Neural cell (in vitro differentiated cells): Measurements from ENCODE around the gene TUBA8. TPM values are rescaled to one million over a fixed set of nuclear protein-coding genes. Genes with fewer than 3 reads are reported as not detected.

ENCODE experiments used
- H2AFZ ChIP-seq: fragments of 200-600, 300-800 bp; sonication (generic), shearing (Covaris generic); 2 replicates; pipeline ENCODE4 v1.6.0; 2014; ENCODE audit warnings: low read depth, mild to moderate bottlenecking, antibody characterized with exemption, low read length, moderate library complexity
- H3F3A ChIP-seq: fragments of 200-600 bp; shearing (Covaris generic); 2 replicates; pipeline ENCODE4 v1.6.1; 2016; ENCODE audit warnings: mild to moderate bottlenecking, moderate library complexity, mixed read lengths, antibody characterized with exemption, low read length; ENCODE audit not compliant: insufficient read depth, poor library complexity, severe bottlenecking
- H3K27ac ChIP-seq: fragments of 200-600, 300-800 bp; sonication (generic), shearing (Covaris generic); 2 replicates; pipeline ENCODE4 v1.5.1; 2014; ENCODE audit warnings: mild to moderate bottlenecking, low read length, moderate library complexity
- H3K27me3 ChIP-seq: fragments of 300-800, 200-600 bp; sonication (generic), shearing (Covaris generic); 2 replicates; pipeline ENCODE4 v1.6.0; 2014; ENCODE audit warnings: mild to moderate bottlenecking, low read depth, low read length, moderate library complexity; ENCODE audit not compliant: insufficient read depth
- H3K36me3 ChIP-seq: fragments of 300-800, 200-600 bp; sonication (generic), shearing (Covaris generic); 2 replicates; pipeline ENCODE4 v1.5.1; 2014; ENCODE audit warnings: mild to moderate bottlenecking, antibody characterized with exemption, low read length, moderate library complexity; ENCODE audit not compliant: insufficient read depth
- H3K4me2 ChIP-seq: fragments of 300-800, 200-600 bp; sonication (generic), shearing (Covaris generic); 2 replicates; pipeline ENCODE4 v1.6.0; 2014; ENCODE audit warnings: mild to moderate bottlenecking, low read length
- H3K4me3 ChIP-seq: fragments of 300-800, 200-600 bp; sonication (generic), shearing (Covaris generic); 2 replicates; pipeline ENCODE4 v1.5.1; 2014; ENCODE audit warnings: mild to moderate bottlenecking, low read length, moderate library complexity
- H3K79me2 ChIP-seq: fragments of 200-600 bp; shearing (Covaris generic); replicated peaks from 2 replicates; pipeline ENCODE4 v1.6.0; 2014; ENCODE audit warnings: mild to moderate bottlenecking, low read length, moderate library complexity; ENCODE audit not compliant: insufficient read depth
- H3K9ac ChIP-seq: fragments of 300-800, 200-600 bp; sonication (generic), shearing (Covaris generic); 2 replicates; pipeline ENCODE4 v1.6.1; 2016; ENCODE audit warnings: mild to moderate bottlenecking, low read length, mixed read lengths
- H3K9me2 ChIP-seq: fragments of 200-600 bp; shearing (Covaris generic); 2 replicates; pipeline ENCODE4 v1.6.1; 2016; ENCODE audit warnings: mild to moderate bottlenecking, low read length, mixed read lengths; ENCODE audit not compliant: insufficient read depth
- H3K9me3 ChIP-seq: fragments of 200-600, 300-800 bp; sonication (generic), shearing (Covaris generic); 2 replicates; pipeline ENCODE4 v1.6.1; 2016; ENCODE audit warnings: mild to moderate bottlenecking, mixed run types, low read length, moderate library complexity, mixed read lengths
- H4K20me1 ChIP-seq: fragments of 200-600 bp; shearing (Covaris generic); 2 replicates; pipeline ENCODE4 v1.6.1; 2016; ENCODE audit warnings: mild to moderate bottlenecking, mixed run types; ENCODE audit not compliant: insufficient read depth
- EP300 ChIP-seq: fragments of 450-650 bp; conservative IDR thresholded peaks from 2 replicates; pipeline ENCODE4 v1.6.1; 2014; ENCODE audit warnings: antibody characterized with exemption, mild to moderate bottlenecking, moderate library complexity; ENCODE audit not compliant: poor library complexity, severe bottlenecking
- EZH2 ChIP-seq: fragments of 200-600, 300-800 bp; shearing (Covaris generic), sonication (generic); IDR thresholded peaks from 2 replicates; pipeline ENCODE4 v1.6.1; 2014; ENCODE audit warnings: antibody characterized with exemption, low read length, borderline replicate concordance, mild to moderate bottlenecking; ENCODE audit not compliant: insufficient read depth, poor library complexity, severe bottlenecking
- MXI1 ChIP-seq: fragments of 450-650 bp; conservative IDR thresholded peaks from 2 replicates; pipeline ENCODE4 v1.6.1; 2014; ENCODE audit warnings: antibody characterized with exemption, mild to moderate bottlenecking; ENCODE audit not compliant: poor library complexity, severe bottlenecking
- POLR2AphosphoS5 ChIP-seq: IDR thresholded peaks from 2 replicates; pipeline ENCODE4 v1.6.1; 2012
- RAD21 ChIP-seq: fragments of 450-650 bp; conservative IDR thresholded peaks from 2 replicates; pipeline ENCODE4 v1.6.1; 2014; ENCODE audit warnings: antibody characterized with exemption, mild to moderate bottlenecking, moderate library complexity
- SMC3 ChIP-seq: fragments of 450-650 bp; conservative IDR thresholded peaks from 2 replicates; pipeline ENCODE4 v1.6.1; 2014; ENCODE audit warnings: antibody characterized with exemption, mild to moderate bottlenecking, moderate library complexity; ENCODE audit not compliant: poor library complexity
- TAF1 ChIP-seq: IDR thresholded peaks from 2 replicates; pipeline ENCODE4 v1.6.1; 2012; ENCODE audit warnings: low read depth
- polyA plus RNA-seq: library from polyadenylated mRNA; depleted of rRNA; stranded (reverse); fragments of >200 nt; gene quantifications from 2 replicates; pipeline ENCODE4 v1.2.3, GENCODE V29; 2014
- TF ChIP-seq, protein P1 (sequence below): fragments of 450-650 bp; IDR thresholded peaks from 2 replicates; pipeline ENCODE4 v1.5.1; 2014; ENCODE audit warnings: antibody characterized with exemption, mild to moderate bottlenecking, moderate library complexity; ENCODE audit not compliant: poor library complexity, severe bottlenecking
- TF ChIP-seq, protein P2 (sequence below): IDR thresholded peaks from 2 replicates; pipeline ENCODE4 v1.6.1; 2012; ENCODE audit warnings: borderline replicate concordance

Gene TUBA8
- polyA plus RNA-seq, 1 donor from 2014 or later = 1.8 TPM

DNA sequence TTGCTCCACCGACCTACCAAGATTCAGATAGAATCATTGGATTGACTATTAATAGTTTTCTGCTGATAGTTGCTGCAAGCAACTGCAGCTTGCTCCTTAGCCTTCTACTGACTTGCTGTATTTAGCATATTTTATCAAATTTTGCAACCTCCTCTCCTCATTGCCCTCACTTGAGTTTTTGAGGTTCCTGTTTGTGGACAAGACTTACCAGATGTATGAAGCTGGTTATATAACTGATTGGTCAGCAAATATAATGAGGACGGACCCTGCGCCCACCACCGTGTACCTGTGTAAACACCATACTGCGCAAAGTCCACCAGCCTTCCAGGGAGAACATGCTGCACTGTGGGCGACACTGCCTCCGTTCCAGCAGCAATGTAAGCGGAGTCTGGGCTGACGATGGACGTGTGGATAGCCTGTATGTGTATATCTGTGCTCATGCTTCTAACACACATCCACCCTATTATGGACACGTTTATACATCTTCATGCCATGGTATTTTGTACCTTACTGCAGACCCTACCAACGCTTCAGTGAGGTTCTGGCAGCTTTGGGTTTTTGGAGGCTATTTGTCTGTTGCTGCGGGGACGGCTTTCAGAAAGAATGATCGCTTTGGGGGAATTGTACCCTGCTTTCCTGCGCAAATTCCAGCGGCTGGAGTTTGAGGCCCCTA is 37.8 kb downstream of the TUBA8 start:
- Histone ChIP-seq H3K79me2 (no peaks in the 10 kb centered on the region), H3K4me2 (no peak overlapping the region), H4K20me1 (no peaks in the 10 kb centered on the region), H3K27ac (no peak overlapping the region), H3F3A (no peaks in the 10 kb centered on the region), H3K9me3 (no peaks in the 10 kb centered on the region), H3K27me3 (peaks cover 7% of the 10 kb centered on the region), H3K4me3 (no peak overlapping the region), H2AFZ (no peak overlapping the region), H3K36me3 (no peaks in the 10 kb centered on the region), H3K9me2 (no peaks in the 10 kb centered on the region), H3K9ac (no peak overlapping the region)
- no peak for TF ChIP-seq EZH2
- no peak for TF ChIP-seq TAF1
- no peak for TF ChIP-seq MXI1
- TF ChIP-seq POLR2AphosphoS5 = no peak
- TF ChIP-seq, protein P1, sequence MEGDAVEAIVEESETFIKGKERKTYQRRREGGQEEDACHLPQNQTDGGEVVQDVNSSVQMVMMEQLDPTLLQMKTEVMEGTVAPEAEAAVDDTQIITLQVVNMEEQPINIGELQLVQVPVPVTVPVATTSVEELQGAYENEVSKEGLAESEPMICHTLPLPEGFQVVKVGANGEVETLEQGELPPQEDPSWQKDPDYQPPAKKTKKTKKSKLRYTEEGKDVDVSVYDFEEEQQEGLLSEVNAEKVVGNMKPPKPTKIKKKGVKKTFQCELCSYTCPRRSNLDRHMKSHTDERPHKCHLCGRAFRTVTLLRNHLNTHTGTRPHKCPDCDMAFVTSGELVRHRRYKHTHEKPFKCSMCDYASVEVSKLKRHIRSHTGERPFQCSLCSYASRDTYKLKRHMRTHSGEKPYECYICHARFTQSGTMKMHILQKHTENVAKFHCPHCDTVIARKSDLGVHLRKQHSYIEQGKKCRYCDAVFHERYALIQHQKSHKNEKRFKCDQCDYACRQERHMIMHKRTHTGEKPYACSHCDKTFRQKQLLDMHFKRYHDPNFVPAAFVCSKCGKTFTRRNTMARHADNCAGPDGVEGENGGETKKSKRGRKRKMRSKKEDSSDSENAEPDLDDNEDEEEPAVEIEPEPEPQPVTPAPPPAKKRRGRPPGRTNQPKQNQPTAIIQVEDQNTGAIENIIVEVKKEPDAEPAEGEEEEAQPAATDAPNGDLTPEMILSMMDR = no peak
- TF ChIP-seq EP300 = no peak
- TF ChIP-seq, protein P2, sequence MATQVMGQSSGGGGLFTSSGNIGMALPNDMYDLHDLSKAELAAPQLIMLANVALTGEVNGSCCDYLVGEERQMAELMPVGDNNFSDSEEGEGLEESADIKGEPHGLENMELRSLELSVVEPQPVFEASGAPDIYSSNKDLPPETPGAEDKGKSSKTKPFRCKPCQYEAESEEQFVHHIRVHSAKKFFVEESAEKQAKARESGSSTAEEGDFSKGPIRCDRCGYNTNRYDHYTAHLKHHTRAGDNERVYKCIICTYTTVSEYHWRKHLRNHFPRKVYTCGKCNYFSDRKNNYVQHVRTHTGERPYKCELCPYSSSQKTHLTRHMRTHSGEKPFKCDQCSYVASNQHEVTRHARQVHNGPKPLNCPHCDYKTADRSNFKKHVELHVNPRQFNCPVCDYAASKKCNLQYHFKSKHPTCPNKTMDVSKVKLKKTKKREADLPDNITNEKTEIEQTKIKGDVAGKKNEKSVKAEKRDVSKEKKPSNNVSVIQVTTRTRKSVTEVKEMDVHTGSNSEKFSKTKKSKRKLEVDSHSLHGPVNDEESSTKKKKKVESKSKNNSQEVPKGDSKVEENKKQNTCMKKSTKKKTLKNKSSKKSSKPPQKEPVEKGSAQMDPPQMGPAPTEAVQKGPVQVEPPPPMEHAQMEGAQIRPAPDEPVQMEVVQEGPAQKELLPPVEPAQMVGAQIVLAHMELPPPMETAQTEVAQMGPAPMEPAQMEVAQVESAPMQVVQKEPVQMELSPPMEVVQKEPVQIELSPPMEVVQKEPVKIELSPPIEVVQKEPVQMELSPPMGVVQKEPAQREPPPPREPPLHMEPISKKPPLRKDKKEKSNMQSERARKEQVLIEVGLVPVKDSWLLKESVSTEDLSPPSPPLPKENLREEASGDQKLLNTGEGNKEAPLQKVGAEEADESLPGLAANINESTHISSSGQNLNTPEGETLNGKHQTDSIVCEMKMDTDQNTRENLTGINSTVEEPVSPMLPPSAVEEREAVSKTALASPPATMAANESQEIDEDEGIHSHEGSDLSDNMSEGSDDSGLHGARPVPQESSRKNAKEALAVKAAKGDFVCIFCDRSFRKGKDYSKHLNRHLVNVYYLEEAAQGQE = no peak
- no peak for TF ChIP-seq RAD21
- no peak for TF ChIP-seq SMC3

DNA sequence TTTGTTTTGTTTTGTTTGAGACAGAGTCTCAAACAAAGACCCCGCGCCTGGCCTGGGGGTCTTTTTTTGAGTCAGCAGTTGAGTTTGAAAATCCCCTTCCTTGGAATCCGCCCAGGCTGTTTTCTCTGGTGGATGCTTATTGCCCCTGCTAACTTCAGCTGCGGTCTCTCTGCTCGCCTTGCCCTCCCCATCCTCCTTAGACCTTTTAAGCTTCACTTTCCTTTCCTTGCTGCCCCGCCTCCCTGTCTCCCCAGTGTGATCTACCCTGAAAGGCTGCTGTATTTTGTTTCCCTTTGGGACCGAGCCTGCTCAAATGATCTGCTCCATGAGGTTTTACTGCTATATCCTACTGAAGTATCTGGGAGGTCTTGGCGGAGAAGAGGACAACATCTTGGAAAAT is 41.9 kb downstream of the TUBA8 start:
- H3K79me2 ChIP-seq = no peaks in the 10 kb centered on the region
- no peak overlapping the region for H2AFZ ChIP-seq
- H3K4me2 ChIP-seq = no peak overlapping the region
- no peaks in the 10 kb centered on the region for H3K9me3 ChIP-seq
- H3K9ac ChIP-seq = no peak overlapping the region
- H3K27me3 ChIP-seq = peaks cover 7% of the 10 kb centered on the region
- H3K27ac ChIP-seq = no peak overlapping the region
- no peaks in the 10 kb centered on the region for H3K36me3 ChIP-seq
- no peaks in the 10 kb centered on the region for H3F3A ChIP-seq
- H3K9me2 ChIP-seq = no peaks in the 10 kb centered on the region
- no peak for TF ChIP-seq RAD21
- no peak for TF ChIP-seq SMC3
- TF ChIP-seq, protein P1 = no peak
- TF ChIP-seq EP300 = no peak
- no peak for TF ChIP-seq EZH2
- TF ChIP-seq MXI1 = no peak
- TF ChIP-seq, protein P2 = no peak
- H4K20me1 ChIP-seq = no peaks in the 10 kb centered on the region
- no peak overlapping the region for H3K4me3 ChIP-seq
